Spleen (tissue), 11 donors: Measurements from ENCODE around the gene MX1. TPM values are rescaled to one million over a fixed set of nuclear protein-coding genes. Genes with fewer than 3 reads are reported as not detected.

Experiments used
- DNase-seq: peaks from one replicate; pipeline ENCODE4 v3.0.0-alpha.2; 2020
- H3K27ac ChIP-seq, 8 donors: fragments of 200-600 bp; sonication (generic) in 7 of 8; 1 replicate in 4 of 8; 2 replicates in 4 of 8; pipeline versions ENCODE4 v1.5.0 to v1.8.0; 2016 to 2021; ENCODE audit warnings: inconsistent platforms in 4 of 8, mild to moderate bottlenecking in 4 of 8, moderate library complexity in 1 of 8
- H3K27me3 ChIP-seq, 7 donors: fragments of 200-600 bp; sonication (generic) in 6 of 7; replicated peaks in 1 of 7; 1 replicate in 4 of 7; 2 replicates in 3 of 7; pipeline versions ENCODE4 v1.5.0 to v1.8.0; 2016 to 2021; ENCODE audit warnings: inconsistent platforms in 3 of 7, mild to moderate bottlenecking in 1 of 7
- H3K36me3 ChIP-seq, 6 donors: fragments of 200-600 bp; sonication (generic) in 5 of 6; 1 replicate in 4 of 6; 2 replicates in 2 of 6; pipeline versions ENCODE4 v1.5.0 to v1.8.0; 2016 to 2021; ENCODE audit warnings: inconsistent platforms in 2 of 6
- H3K4me1 ChIP-seq, 6 donors: fragments of 200-600 bp; sonication (generic) in 5 of 6; 1 replicate in 3 of 6; 2 replicates in 3 of 6; pipeline versions ENCODE4 v1.5.0 to v1.8.0; 2016 to 2021; ENCODE audit warnings: inconsistent platforms in 3 of 6
- H3K4me3 ChIP-seq, 8 donors: fragments of 200-600 bp; sonication (generic) in 7 of 8; 1 replicate in 4 of 8; 2 replicates in 4 of 8; pipeline versions ENCODE4 v1.5.0 to v1.8.0; 2016 to 2021; ENCODE audit warnings: inconsistent platforms in 4 of 8, mild to moderate bottlenecking in 4 of 8, moderate library complexity in 2 of 8
- H3K9me3 ChIP-seq, 8 donors: fragments of 200-600 bp; sonication (generic) in 7 of 8; 1 replicate in 4 of 8; 2 replicates in 4 of 8; pipeline versions ENCODE4 v1.5.0 to v1.8.0; 2016 to 2021; ENCODE audit warnings: inconsistent platforms in 4 of 8
- CTCF ChIP-seq, 11 experiments: fragments of 200-600 bp in 7 of 11; fragments of 450-650 bp in 4 of 11; sonication (generic) in 4 of 11; IDR thresholded peaks in 8 of 11; conservative IDR thresholded peaks in 3 of 11; 1 replicate in 7 of 11; 2 replicates in 4 of 11; pipeline versions ENCODE4 v1.4.0 to v1.8.0; 2016 to 2021; ENCODE audit warnings: antibody characterized with exemption in 11 of 11, inconsistent platforms in 4 of 11, mild to moderate bottlenecking in 1 of 11
- POLR2A ChIP-seq, 3 donors: fragments of 450-650 bp; IDR thresholded peaks; one replicate each; pipeline ENCODE4 v1.5.1; 2017; ENCODE audit warnings: antibody characterized with exemption in 3 of 3, mild to moderate bottlenecking in 1 of 3
- POLR2AphosphoS5 ChIP-seq, 3 donors: sonication (generic); formaldehyde crosslinking; IDR thresholded peaks; one replicate each; pipeline ENCODE4 v1.5.1; 2017; ENCODE audit warnings: antibody characterized with exemption in 3 of 3
- WGBS, 5 donors: extraction: QIAGEN DNeasy Blood & Tissue Kit in 3 of 5; methylation state at CpG; one replicate each; pipeline versions ENCODE4 v1.1.5 to v1.1.7; 2013 to 2018; 5-methylcytosine and 5-hydroxymethylcytosine counted together
- intact Hi-C: fragments of 100-400 bp; cut with DNase I; formaldehyde crosslinking; loops from one replicate; pipeline ENCODE4 v1.15.0; 2023; ENCODE audit warnings: low total_unique reads
- polyA plus RNA-seq, 3 donors: library from polyadenylated mRNA; stranded (reverse); fragments of 200-250 nt; gene quantifications; one replicate each; pipeline ENCODE4 v1.2.1, GENCODE V29; 2013
- total RNA-seq, 7 donors: library from RNA; depleted of rRNA in 3 of 7; stranded (reverse); fragments of >200 nt in 3 of 7; fragmentation: NEBNext Ultra II Directional in 4 of 7; extraction: Animal tissue kit (Norgen Biotek cat#: 25700) in 4 of 7; gene quantifications; one replicate each; pipeline versions ENCODE4 v1.1.0 to v1.2.1, GENCODE V29; 2016 to 2021
- donor health status: healthy with polysubstance abuse.
- donor health status: DM: no; HTN: no; CAD: no; lungs with moderate emphysema.
- donor health status: DM: no; HTN: no; CAD: no.
- donor health status: Bipolar disorder and iron deficiency.
- donor health status: healthy.
- donor health status: DM: no; HTN: no; CAD: no.
- donor health status: DM: yes; HTN: yes; CAD: no.

MX1 gene
- total and polyA plus RNA-seq, 10 donors, result 32.8 to 148 (median 90.1) TPM

GRCh38 chr21:41402231-41402630, 23.8 kb upstream of the MX1 start:
- H3K27ac ChIP-seq, result no peak overlapping the region
- H3K27me3 ChIP-seq, result no peaks in the 10 kb centered on the region
- TF ChIP-seq POLR2AphosphoS5 (IDR thresholded peaks at IDR 0.05) (no peak), POLR2A (IDR thresholded peaks at IDR 0.05) (no peak), CTCF (IDR thresholded peaks at IDR 0.05 in 8 of 11, conservative IDR thresholded peaks at IDR 0.05 in 3 of 11) (no peak)
- no peaks in the 10 kb centered on the region for H3K9me3 ChIP-seq
- intact Hi-C loops, result no loop called here
- no peak for DNase-seq
- peaks cover 0 to 100% (median 88%) of the 10 kb centered on the region in 6 donors for H3K36me3 ChIP-seq
- H3K4me3 ChIP-seq, result no peak overlapping the region
- 90 to 96% (median 93%) methylated on average over 10 to 11 of the region's 11 CpGs for WGBS, 5 donors
- H3K4me1 ChIP-seq, result peaks cover 0 to 16% (median 5%) of the 10 kb centered on the region in 6 donors

GRCh38 chr21:41402796-41403195, 23.2 kb upstream of the MX1 start:
- no peak overlapping the region for H3K4me3 ChIP-seq
- no peak for TF ChIP-seq CTCF (IDR thresholded peaks at IDR 0.05 in 8 of 11, conservative IDR thresholded peaks at IDR 0.05 in 3 of 11)
- TF ChIP-seq POLR2A (IDR thresholded peaks at IDR 0.05), result no peak
- no peak for TF ChIP-seq POLR2AphosphoS5 (IDR thresholded peaks at IDR 0.05)
- no peak overlapping the region for H3K27ac ChIP-seq
- WGBS, 5 donors, result 92 to 97% (median 94%) methylated on average over 9 to 10 of the region's 10 CpGs
- intact Hi-C loops, result no loop called here
- peaks cover 0 to 100% (median 88%) of the 10 kb centered on the region in 6 donors for H3K36me3 ChIP-seq
- no peak for DNase-seq
- no peaks in the 10 kb centered on the region for H3K27me3 ChIP-seq
- H3K4me1 ChIP-seq, result peaks cover 0 to 10% (median under 1%) of the 10 kb centered on the region in 6 donors
- no peaks in the 10 kb centered on the region for H3K9me3 ChIP-seq

- Histone ChIP-seq H3K27me3 (no peaks in the 10 kb centered on the region), H3K36me3 (peaks cover 0 to 100% (median 89%) of the 10 kb centered on the region in 6 donors), H3K4me3 (no peak overlapping the region), H3K27ac (no peak overlapping the region), H3K9me3 (no peaks in the 10 kb centered on the region), H3K4me1 (peaks cover 0 to 7% (median 0%) of the 10 kb centered on the region in 6 donors)
- TF ChIP-seq CTCF (IDR thresholded peaks at IDR 0.05 in 8 of 11, conservative IDR thresholded peaks at IDR 0.05 in 3 of 11), result no peak
- no peak for TF ChIP-seq POLR2AphosphoS5 (IDR thresholded peaks at IDR 0.05)
- no peak for TF ChIP-seq POLR2A (IDR thresholded peaks at IDR 0.05)
- WGBS, 5 donors, result 86 to 95% (median 92%) methylated on average over 9 of the region's 9 CpGs
- intact Hi-C loops, result no loop called here
- no peak for DNase-seq
Observed at GRCh38 chr21:41403331-41403730, 22.7 kb upstream of the MX1 start.

GRCh38 chr21:41403966-41404365, 22.1 kb upstream of the MX1 start:
- H3K4me1 ChIP-seq, result peaks cover 0 to 7% (median 0%) of the 10 kb centered on the region in 6 donors
- no peak for DNase-seq
- intact Hi-C loops, result no loop called here
- TF ChIP-seq POLR2AphosphoS5 (IDR thresholded peaks at IDR 0.05), result peak in 1 of 3 donors; percentile 7
- TF ChIP-seq POLR2A (IDR thresholded peaks at IDR 0.05), result no peak
- 90 to 96% (median 92%) methylated on average over 9 to 10 of the region's 10 CpGs for WGBS, 5 donors
- peaks cover 3 to 100% (median 89%) of the 10 kb centered on the region in 6 donors for H3K36me3 ChIP-seq
- no peak overlapping the region for H3K27ac ChIP-seq
- no peaks in the 10 kb centered on the region for H3K27me3 ChIP-seq
- no peak overlapping the region for H3K4me3 ChIP-seq
- no peaks in the 10 kb centered on the region for H3K9me3 ChIP-seq
